HepG2 (cell line): ENCODE data around the gene FAM174C. TPM values are rescaled to one million over a fixed set of nuclear protein-coding genes. Genes with fewer than 3 reads are reported as not detected.

Source experiments
- HOXA3 ChIP-seq: sonication (generic); formaldehyde crosslinking; IDR thresholded peaks from 2 replicates; pipeline ENCODE4 v1.5.0; 2020; ENCODE audit warnings: missing genetic modification reagents
- MEIS1 ChIP-seq: sonication (generic); formaldehyde crosslinking; IDR thresholded peaks from 2 replicates; pipeline ENCODE4 v1.9.0; 2021; ENCODE audit warnings: mild to moderate bottlenecking, missing genetic modification reagents, moderate library complexity, borderline replicate concordance
- MIER3 ChIP-seq: IDR thresholded peaks from 2 replicates; pipeline ENCODE4 v1.6.1; 2016; ENCODE audit warnings: missing compliant biosample characterization, borderline replicate concordance
- MTA3 ChIP-seq: sonication (generic); formaldehyde crosslinking; IDR thresholded peaks from 2 replicates; pipeline ENCODE4 v1.4.0; 2020; ENCODE audit warnings: missing genetic modification reagents
- RARG ChIP-seq: sonication (generic); formaldehyde crosslinking; IDR thresholded peaks from 2 replicates; pipeline ENCODE4 v1.4.0; 2020; ENCODE audit warnings: low read depth, mild to moderate bottlenecking, missing genetic modification reagents
- SAFB2 ChIP-seq: sonication (generic); formaldehyde crosslinking; IDR thresholded peaks from 2 replicates; pipeline ENCODE4 v1.5.1; 2020; ENCODE audit warnings: missing genetic modification reagents, low read depth, mild to moderate bottlenecking, borderline replicate concordance
- ZNF335 ChIP-seq: sonication (generic); formaldehyde crosslinking; IDR thresholded peaks from 2 replicates; pipeline ENCODE4 v1.4.0; 2020; ENCODE audit warnings: missing genetic modification reagents
- ZSCAN29 ChIP-seq: sonication (generic); formaldehyde crosslinking; conservative IDR thresholded peaks from 2 replicates; pipeline ENCODE4 v1.4.0; 2020; ENCODE audit warnings: mild to moderate bottlenecking, missing genetic modification reagents
- polyA plus RNA-seq, 8 experiments: library from polyadenylated mRNA; depleted of rRNA in 3 of 8; stranded (reverse) in 7 of 8; unstranded in 1 of 8; fragments of >200 nt; fragmentation: Illumina TruSeq in 4 of 8; extraction: Trizol in 4 of 8; gene quantifications; 2 replicates each; pipeline versions ENCODE4 v1.2.1 to v1.2.3, GENCODE V29; 2011 to 2016; ENCODE audit warnings: low read depth in 4 of 8, missing spikeins in 1 of 8, mixed read lengths in 1 of 8; ENCODE audit not compliant: insufficient read depth in 1 of 8
- total RNA-seq, 5 experiments: library from RNA; depleted of rRNA; stranded (reverse); fragments of >200 nt; fragmentation: Illumina TruSeq; extraction: Trizol; gene quantifications; 2 replicates each; pipeline ENCODE4 v1.2.3, GENCODE V29; 2016; ENCODE audit warnings: low read depth in 1 of 5
- TF ChIP-seq, protein P1 (sequence below): sonication (generic); formaldehyde crosslinking; IDR thresholded peaks from 2 replicates; pipeline ENCODE4 v1.4.0; 2020; ENCODE audit warnings: missing genetic modification reagents, borderline replicate concordance
- TF ChIP-seq, protein P2 (sequence below): sonication (generic); formaldehyde crosslinking; IDR thresholded peaks from 2 replicates; pipeline ENCODE4 v1.9.0; 2021; ENCODE audit warnings: missing genetic modification reagents, borderline replicate concordance
- TF ChIP-seq, protein P3 (sequence below): IDR thresholded peaks from 2 replicates; pipeline ENCODE4 v1.6.1; 2016
- TF ChIP-seq, protein P4 (sequence below): sonication (generic); formaldehyde crosslinking; IDR thresholded peaks from 2 replicates; pipeline ENCODE4 v1.4.0; 2020; ENCODE audit warnings: mild to moderate bottlenecking, missing genetic modification reagents

FAM174C gene
- total and polyA plus RNA-seq, 2 of the 13 experiments (the other 11 are each of a cell fraction or from before 2014, with no cell fraction given): 19.5 to 31.3 TPM

DNA sequence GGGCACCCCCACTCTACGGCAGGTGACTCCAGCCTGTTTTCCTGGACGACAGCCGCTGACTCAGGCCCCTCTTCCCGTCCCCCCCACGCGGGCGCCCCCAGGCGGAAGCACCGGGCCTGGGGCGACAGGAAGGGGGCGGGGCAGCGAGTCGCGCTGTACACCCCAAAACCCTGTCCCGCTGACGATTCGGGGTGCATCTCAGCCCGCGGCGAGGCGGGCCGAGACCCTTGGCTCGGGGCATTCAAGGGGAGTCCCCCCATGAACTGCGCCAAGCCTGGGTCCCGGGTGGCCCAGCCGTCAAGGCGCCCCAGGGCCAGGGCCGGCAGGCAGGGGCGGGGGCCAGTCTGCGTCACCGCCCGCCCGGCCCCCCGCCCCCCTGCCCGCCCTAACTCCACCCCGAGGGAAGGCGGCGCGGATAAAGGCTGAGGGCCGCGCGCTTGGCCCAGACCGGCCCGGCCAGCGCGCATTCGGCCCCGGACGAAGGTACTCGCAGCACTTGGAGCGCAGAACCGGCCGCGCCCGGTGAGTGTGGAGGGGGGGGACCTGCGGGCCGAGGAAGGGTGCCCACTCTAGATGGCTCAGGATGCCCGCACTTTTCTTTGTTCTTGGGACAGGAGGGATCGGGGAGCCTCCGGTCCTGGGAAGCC is 27.1 kb upstream of the FAM174C start, which contains the start of gene MIDN (continued):
- TF ChIP-seq, protein P1, sequence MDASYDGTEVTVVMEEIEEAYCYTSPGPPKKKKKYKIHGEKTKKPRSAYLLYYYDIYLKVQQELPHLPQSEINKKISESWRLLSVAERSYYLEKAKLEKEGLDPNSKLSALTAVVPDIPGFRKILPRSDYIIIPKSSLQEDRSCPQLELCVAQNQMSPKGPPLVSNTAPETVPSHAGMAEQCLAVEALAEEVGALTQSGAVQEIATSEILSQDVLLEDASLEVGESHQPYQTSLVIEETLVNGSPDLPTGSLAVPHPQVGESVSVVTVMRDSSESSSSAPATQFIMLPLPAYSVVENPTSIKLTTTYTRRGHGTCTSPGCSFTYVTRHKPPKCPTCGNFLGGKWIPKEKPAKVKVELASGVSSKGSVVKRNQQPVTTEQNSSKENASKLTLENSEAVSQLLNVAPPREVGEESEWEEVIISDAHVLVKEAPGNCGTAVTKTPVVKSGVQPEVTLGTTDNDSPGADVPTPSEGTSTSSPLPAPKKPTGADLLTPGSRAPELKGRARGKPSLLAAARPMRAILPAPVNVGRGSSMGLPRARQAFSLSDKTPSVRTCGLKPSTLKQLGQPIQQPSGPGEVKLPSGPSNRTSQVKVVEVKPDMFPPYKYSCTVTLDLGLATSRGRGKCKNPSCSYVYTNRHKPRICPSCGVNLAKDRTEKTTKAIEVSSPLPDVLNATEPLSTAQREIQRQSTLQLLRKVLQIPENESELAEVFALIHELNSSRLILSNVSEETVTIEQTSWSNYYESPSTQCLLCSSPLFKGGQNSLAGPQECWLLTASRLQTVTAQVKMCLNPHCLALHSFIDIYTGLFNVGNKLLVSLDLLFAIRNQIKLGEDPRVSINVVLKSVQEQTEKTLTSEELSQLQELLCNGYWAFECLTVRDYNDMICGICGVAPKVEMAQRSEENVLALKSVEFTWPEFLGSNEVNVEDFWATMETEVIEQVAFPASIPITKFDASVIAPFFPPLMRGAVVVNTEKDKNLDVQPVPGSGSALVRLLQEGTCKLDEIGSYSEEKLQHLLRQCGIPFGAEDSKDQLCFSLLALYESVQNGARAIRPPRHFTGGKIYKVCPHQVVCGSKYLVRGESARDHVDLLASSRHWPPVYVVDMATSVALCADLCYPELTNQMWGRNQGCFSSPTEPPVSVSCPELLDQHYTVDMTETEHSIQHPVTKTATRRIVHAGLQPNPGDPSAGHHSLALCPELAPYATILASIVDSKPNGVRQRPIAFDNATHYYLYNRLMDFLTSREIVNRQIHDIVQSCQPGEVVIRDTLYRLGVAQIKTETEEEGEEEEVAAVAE (CRISPR knock-in tag): no peak
- TF ChIP-seq MEIS1 (CRISPR knock-in tag) (no peak), HOXA3 (CRISPR knock-in tag) (peak; percentile 32; the same call in 1 of the 2 replicates), ZNF335 (CRISPR knock-in tag) (no peak), RARG (CRISPR knock-in tag) (no peak), MTA3 (CRISPR knock-in tag) (no peak), SAFB2 (no peak), MIER3 (no peak), ZSCAN29 (no peak)
- TF ChIP-seq, protein P2, sequence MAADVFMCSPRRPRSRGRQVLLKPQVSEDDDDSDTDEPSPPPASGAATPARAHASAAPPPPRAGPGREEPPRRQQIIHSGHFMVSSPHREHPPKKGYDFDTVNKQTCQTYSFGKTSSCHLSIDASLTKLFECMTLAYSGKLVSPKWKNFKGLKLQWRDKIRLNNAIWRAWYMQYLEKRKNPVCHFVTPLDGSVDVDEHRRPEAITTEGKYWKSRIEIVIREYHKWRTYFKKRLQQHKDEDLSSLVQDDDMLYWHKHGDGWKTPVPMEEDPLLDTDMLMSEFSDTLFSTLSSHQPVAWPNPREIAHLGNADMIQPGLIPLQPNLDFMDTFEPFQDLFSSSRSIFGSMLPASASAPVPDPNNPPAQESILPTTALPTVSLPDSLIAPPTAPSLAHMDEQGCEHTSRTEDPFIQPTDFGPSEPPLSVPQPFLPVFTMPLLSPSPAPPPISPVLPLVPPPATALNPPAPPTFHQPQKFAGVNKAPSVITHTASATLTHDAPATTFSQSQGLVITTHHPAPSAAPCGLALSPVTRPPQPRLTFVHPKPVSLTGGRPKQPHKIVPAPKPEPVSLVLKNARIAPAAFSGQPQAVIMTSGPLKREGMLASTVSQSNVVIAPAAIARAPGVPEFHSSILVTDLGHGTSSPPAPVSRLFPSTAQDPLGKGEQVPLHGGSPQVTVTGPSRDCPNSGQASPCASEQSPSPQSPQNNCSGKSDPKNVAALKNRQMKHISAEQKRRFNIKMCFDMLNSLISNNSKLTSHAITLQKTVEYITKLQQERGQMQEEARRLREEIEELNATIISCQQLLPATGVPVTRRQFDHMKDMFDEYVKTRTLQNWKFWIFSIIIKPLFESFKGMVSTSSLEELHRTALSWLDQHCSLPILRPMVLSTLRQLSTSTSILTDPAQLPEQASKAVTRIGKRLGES (CRISPR knock-in tag): no peak
- TF ChIP-seq, protein P3, sequence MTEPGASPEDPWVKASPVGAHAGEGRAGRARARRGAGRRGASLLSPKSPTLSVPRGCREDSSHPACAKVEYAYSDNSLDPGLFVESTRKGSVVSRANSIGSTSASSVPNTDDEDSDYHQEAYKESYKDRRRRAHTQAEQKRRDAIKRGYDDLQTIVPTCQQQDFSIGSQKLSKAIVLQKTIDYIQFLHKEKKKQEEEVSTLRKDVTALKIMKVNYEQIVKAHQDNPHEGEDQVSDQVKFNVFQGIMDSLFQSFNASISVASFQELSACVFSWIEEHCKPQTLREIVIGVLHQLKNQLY (CRISPR knock-in tag): no peak
- TF ChIP-seq, protein P4, sequence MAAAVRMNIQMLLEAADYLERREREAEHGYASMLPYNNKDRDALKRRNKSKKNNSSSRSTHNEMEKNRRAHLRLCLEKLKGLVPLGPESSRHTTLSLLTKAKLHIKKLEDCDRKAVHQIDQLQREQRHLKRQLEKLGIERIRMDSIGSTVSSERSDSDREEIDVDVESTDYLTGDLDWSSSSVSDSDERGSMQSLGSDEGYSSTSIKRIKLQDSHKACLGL (CRISPR knock-in tag): peak; percentile 78
